HG02610 (cell line): ENCODE results near the gene RCAN1.
A peak's percentile ranks its signal among the peaks of the same experiment; 100 is the strongest.

Source experiments
- ATAC-seq: cut with Tn5 transposase; IDR thresholded peaks from one replicate; pipeline ENCODE4 v1.9.1; 2021; ENCODE audit warnings: mild to moderate bottlenecking, moderate library complexity; ENCODE audit not compliant: unreplicated experiment

RCAN1 gene

DNA sequence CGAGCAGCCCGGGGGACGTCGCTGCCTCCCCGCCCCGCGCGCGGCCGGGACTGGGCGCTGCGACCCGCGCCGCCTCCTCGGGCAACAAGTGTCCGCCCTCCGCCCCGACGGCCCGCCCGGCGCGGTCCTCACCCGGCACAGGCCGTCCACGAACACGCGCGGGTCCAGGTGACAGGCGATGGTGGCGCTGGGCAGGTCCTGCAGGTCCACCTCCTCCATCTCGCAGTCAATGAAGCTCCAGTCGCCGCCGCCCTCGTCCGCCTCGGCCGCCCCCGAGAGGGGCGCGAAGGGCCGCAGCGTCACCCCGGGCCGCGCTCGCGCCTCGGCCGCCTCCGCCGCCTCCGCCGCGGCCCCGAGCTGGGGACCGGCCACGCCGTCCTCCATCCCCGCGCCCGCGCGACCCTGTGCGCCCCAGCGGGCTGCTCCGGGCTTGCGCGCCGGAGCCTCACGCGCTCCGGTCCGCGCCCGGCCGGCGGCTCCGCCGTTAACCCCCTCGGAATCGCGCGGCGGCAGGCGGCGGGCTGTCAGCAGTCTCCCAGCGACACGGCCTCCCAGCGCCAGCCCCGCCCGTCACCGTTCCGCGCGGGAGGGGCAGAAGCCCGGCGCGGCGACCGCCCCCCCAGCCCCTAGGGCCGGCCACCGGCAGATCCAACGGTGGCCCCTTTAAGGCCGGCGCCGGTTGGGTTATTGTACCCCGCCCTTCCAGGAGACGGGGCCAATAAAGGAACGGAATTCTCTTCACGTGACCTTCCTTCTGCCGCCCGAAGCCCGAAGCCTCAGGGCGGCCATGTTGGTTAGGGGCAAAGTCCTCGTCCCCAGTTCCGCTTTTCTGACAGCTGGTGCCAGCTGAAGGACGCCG is at the start of gene RCAN1:
TSS of gene RCAN1 (minus strand) at position 486 of the 859 bp plus-strand sequence. CDS start at position 384, 102 bp downstream.
- ATAC-seq = peak; percentile 96

DNA sequence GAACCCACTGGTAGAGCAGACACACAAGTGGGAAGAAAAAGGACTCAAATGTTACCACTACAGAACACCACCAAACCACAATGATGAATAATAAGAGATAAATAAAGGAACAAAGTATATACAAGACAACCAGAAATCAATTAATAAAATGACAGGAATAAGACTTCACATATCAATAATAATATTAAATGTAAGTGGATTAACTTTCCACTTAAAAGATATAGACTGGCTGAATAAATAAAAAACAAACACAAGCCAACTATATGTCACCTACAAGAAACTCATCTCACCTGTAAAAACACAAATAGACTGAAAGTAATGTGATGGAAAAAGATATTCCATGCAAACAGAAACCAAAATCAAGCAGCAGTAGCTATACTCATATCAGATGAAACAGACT is 46.9 kb upstream of the RCAN1 start:
- no peak for ATAC-seq

- no peak for ATAC-seq
Measured at GRCh38 chr21:34653522-34653921, 38.6 kb upstream of the RCAN1 start.

GRCh38 chr21:34651642-34652041 is 36.7 kb upstream of the RCAN1 start:
- ATAC-seq = no peak

- ATAC-seq = no peak
Measured at GRCh38 chr21:34650861-34651431, 36.0 kb upstream of the RCAN1 start.

GRCh38 chr21:34649400-34649799 is 34.5 kb upstream of the RCAN1 start:
- ATAC-seq = no peak

- ATAC-seq = no peak
Measured at GRCh38 chr21:34648739-34649297, 33.9 kb upstream of the RCAN1 start.

GRCh38 chr21:34647555-34647954 is 32.6 kb upstream of the RCAN1 start:
- ATAC-seq = no peak

GRCh38 chr21:34644825-34645224 is 29.9 kb upstream of the RCAN1 start:
- no peak for ATAC-seq

DNA sequence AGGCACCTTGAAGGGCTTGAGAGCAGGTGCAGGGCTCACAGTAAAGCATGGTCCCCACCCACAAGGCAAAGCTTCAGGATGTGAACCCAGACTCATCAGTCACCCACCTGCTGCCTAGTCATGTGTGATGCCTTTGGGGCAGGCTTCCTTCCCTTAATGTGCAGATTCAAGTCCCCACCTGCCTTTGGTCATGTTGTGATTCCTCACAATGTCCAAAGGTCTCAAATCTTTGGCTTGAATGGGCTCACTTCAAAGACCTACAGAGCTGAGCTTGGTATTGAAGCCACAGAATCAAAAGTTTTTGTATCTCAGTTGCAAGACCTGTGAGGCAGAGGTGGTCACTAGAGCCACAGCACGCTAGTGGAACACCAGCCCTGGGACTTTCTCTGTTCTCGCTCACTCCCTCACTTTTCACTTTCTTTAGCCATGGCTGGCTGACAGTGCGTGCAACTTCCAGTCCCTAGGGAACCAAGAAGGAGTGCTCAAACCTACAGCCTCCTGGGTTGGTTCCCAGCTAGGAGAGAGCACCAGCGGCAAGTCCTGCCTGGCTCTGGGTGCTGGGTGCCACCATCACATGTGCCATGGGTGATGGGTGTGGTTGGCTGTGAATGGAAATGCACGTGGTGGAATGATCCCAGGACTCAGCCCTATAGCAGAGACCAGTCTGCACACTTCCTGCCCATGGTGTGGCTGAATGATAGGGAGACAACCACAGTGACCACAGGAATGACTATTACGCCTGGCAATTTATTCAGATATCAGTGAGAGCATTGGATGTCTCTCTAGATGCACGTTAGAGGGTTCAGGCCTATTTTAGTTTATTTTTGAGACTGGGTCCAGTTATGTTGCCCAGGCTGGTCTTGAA is 27.5 kb upstream of the RCAN1 start:
- ATAC-seq = peak; percentile 53

GRCh38 chr21:34640858-34641257 is 25.9 kb upstream of the RCAN1 start:
- no peak for ATAC-seq

GRCh38 chr21:34639882-34640788 is 25.2 kb upstream of the RCAN1 start:
- ATAC-seq = peak; percentile 28

DNA sequence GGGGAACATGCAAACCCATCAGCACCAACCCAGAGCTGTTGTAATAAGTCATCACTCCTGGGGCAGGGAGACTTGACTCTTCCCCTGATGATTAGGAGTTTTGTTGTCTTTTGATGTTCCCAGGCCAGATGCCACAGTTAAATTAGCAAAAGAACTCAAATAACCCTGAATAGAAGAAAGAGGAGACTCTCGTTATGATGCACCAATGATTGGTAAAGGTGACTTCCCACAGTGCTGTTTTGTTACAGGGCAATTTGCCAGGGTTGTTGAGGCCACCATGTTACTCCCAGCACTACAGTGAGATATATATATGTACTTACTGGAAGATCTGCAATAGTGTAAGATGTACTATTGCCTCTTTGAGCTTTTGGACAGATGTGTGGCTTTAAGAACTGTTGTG is 24.3 kb upstream of the RCAN1 start:
- peak; percentile 20 for ATAC-seq

DNA sequence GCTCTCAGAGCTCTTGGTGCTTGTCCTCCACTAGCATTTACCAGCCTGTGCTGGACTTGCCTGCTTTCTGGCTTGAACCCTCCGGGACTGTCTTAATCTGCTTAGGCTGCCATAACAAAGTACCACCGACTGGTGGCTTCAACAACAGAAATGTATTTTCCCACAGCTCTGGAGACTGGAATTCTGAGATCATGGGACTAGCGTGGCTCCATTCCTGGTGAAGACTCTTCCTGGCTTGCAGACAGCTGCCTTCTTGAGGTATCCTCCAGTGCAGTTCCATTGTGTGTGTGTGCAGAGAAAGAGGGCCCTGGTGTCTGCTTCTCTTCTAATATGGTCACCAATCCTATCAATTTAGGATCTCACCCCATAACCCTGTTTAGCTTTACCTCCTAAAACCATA is 22.0 kb upstream of the RCAN1 start:
- ATAC-seq = no peak

GRCh38 chr21:34635307-34635706 is 20.4 kb upstream of the RCAN1 start:
- ATAC-seq = no peak

DNA sequence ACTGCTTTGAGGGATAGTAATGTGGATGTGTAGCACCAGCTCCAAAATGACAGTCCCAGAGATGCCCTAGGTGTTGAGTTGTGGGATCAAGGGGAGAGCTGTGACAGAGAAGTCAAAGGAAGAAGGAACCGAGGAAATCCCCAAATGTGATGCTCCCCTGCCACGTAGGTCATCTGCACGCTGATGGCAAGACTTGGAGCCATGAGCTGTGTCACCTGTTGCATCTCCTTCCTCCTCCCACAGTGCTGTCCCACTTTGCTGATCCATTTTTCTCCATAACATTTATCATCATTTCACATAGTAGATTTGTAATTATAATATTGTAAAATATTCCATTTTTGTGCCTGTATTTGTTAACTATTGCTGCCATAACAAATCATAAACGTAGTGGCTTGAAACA is 17.6 kb upstream of the RCAN1 start:
- ATAC-seq = no peak

GRCh38 chr21:34630536-34631143 is 15.7 kb upstream of the RCAN1 start:
- no peak for ATAC-seq

- no peak for ATAC-seq
Measured at GRCh38 chr21:34626131-34626530, 11.2 kb upstream of the RCAN1 start.

- no peak for ATAC-seq
Measured at GRCh38 chr21:34625030-34625593, 10.2 kb upstream of the RCAN1 start.
